PC-3 (cell line): Measurements from ENCODE around the gene CDK15. TPM values are rescaled to one million over a fixed set of nuclear protein-coding genes. Genes with fewer than 3 reads are reported as not detected.
"Not testable (repeated sequence)": the region's sequence is repeated elsewhere in the genome, so short reads cannot be mapped to it uniquely, and the experiment has no call there.

ENCODE experiments used
- ATAC-seq: fragments of 200-7000 bp; cut with Tn5 transposase; 2 replicates; pipeline ENCODE4 v1.9.1; 2020; ENCODE audit warnings: mild to moderate bottlenecking, moderate library complexity
- BruUV-seq: library from RNA; stranded (reverse); fragments of 400-500 nt; replicated peaks from 2 replicates; lab custom pipeline; 2021; lab: Mats Ljungman, UMichigan
- CTCF ChIA-PET: fragments of 300-600 bp; sonication (Branson Sonifier 250); formaldehyde crosslinking; loops from one replicate; lab custom pipeline; 2022; ENCODE audit warnings: antibody characterized with exemption; lab: Charles Lee
- POLR2A ChIA-PET: fragments of 300-600 bp; sonication (Branson Sonifier 250); formaldehyde crosslinking; loops from one replicate; lab custom pipeline; 2022; ENCODE audit warnings: antibody characterized with exemption; ENCODE audit not compliant: unreplicated experiment; lab: Charles Lee
- DNase-seq: peaks from one replicate; pipeline ENCODE4 v3.0.0-alpha.2; 2015
- H2AFZ ChIP-seq: fragments of 300-600 bp; sonication (generic); 2 replicates; pipeline ENCODE4 v1.6.0; 2016; ENCODE audit warnings: antibody characterized with exemption, low read length
- H3F3A ChIP-seq: fragments of 300-600 bp; sonication (generic); one replicate; pipeline ENCODE4 v1.6.0; 2017; ENCODE audit warnings: antibody characterized with exemption, low read length, control low read depth, mild to moderate bottlenecking; ENCODE audit not compliant: unreplicated experiment
- H3K27ac ChIP-seq: fragments of 300-600 bp; sonication (generic); 2 replicates; pipeline ENCODE4 v1.5.1; 2016; ENCODE audit warnings: mild to moderate bottlenecking, low read length
- H3K27me3 ChIP-seq: fragments of 300-600 bp; sonication (generic); 2 replicates; pipeline ENCODE4 v1.6.1; 2016; ENCODE audit warnings: low read length, mixed read lengths
- H3K36me3 ChIP-seq: fragments of 300-600 bp; sonication (generic); 2 replicates; pipeline ENCODE4 v1.6.1; 2016; ENCODE audit warnings: low read depth, mixed run types, low read length, mixed read lengths
- H3K4me1 ChIP-seq: fragments of 300-600 bp; sonication (generic); 2 replicates; pipeline ENCODE4 v1.5.1; 2016; ENCODE audit warnings: low read length; ENCODE audit not compliant: insufficient read depth
- H3K4me2 ChIP-seq: fragments of 300-600 bp; sonication (generic); 2 replicates; pipeline ENCODE4 v1.6.0; 2016; ENCODE audit warnings: low read length
- H3K4me3 ChIP-seq: fragments of 300-600 bp; sonication (generic); 2 replicates; pipeline ENCODE4 v1.5.1; 2016; ENCODE audit warnings: mild to moderate bottlenecking, low read length, mixed read lengths
- H3K79me2 ChIP-seq: fragments of 300-600 bp; sonication (generic); 2 replicates; pipeline ENCODE4 v1.6.1; 2017; ENCODE audit warnings: low read length, mixed read lengths
- H3K9ac ChIP-seq: fragments of 300-600 bp; sonication (generic); 2 replicates; pipeline ENCODE4 v1.6.0; 2016; ENCODE audit warnings: mild to moderate bottlenecking, low read length
- H3K9me2 ChIP-seq: fragments of 300-600 bp; sonication (generic); replicated peaks from 2 replicates; pipeline ENCODE4 v1.6.1; 2016; ENCODE audit warnings: mixed run types, low read length, mixed read lengths
- H3K9me3 ChIP-seq: fragments of 300-600 bp; sonication (generic); 2 replicates; pipeline ENCODE4 v1.6.1; 2016; ENCODE audit warnings: low read length, mixed read lengths
- H4K20me1 ChIP-seq: fragments of 300-600 bp; sonication (generic); 2 replicates; pipeline ENCODE4 v1.6.1; 2016; ENCODE audit warnings: low read length, mixed read lengths
- CTCF ChIP-seq: fragments of 300-600 bp; sonication (generic); conservative IDR thresholded peaks from 2 replicates; pipeline ENCODE4 v1.5.1; 2017; ENCODE audit warnings: antibody characterized with exemption, low read depth, mild to moderate bottlenecking, low read length
- EZH2 ChIP-seq: fragments of 300-600 bp; sonication (generic); IDR thresholded peaks from one replicate; pipeline ENCODE4 v1.6.1; 2017; ENCODE audit warnings: antibody characterized with exemption, mild to moderate bottlenecking, low read length; ENCODE audit not compliant: unreplicated experiment
- EZH2phosphoT487 ChIP-seq: fragments of 300-600 bp; sonication (generic); IDR thresholded peaks from 2 replicates; pipeline ENCODE4 v1.6.1; 2018; ENCODE audit warnings: mild to moderate bottlenecking, antibody characterized with exemption, low read length, borderline replicate concordance
- intact Hi-C: fragments of 100-400 bp; cut with micrococcal nuclease; formaldehyde crosslinking; loops from 2 replicates; pipeline ENCODE4 v1.9.0; 2023
- total RNA-seq: library from RNA; depleted of rRNA; stranded (reverse); fragments of >200 nt; gene quantifications from 2 replicates; pipeline ENCODE4 v1.2.3, GENCODE V29; 2014

Gene CDK15
- total RNA-seq, 1 experiment from 2014 or later: 2.4 TPM

- H3F3A ChIP-seq: no peaks in the 10 kb centered on the region
- peaks cover 10% of the 10 kb centered on the region for H3K36me3 ChIP-seq
- H3K27me3 ChIP-seq: no peaks in the 10 kb centered on the region
- peaks cover 6% of the 10 kb centered on the region for H3K4me1 ChIP-seq
- H3K79me2 ChIP-seq: no peaks in the 10 kb centered on the region
- DNase-seq (no peak), ATAC-seq (no peak)
- CTCF ChIA-PET: no interaction called here
- TF ChIP-seq EZH2phosphoT487 (no peak), CTCF (no peak), EZH2 (no peak)
- POLR2A ChIA-PET: no interaction called here
- H3K9me2 ChIP-seq: no peaks in the 10 kb centered on the region
- H4K20me1 ChIP-seq: no peaks in the 10 kb centered on the region
- H3K4me3 ChIP-seq: no peak overlapping the region
- H3K9me3 ChIP-seq: no peaks in the 10 kb centered on the region
- no peak overlapping the region for H3K27ac ChIP-seq
- intact Hi-C loops: no loop called here
- BruUV-seq: no TSS peak
- no peak overlapping the region for H2AFZ ChIP-seq
- no peak overlapping the region for H3K9ac ChIP-seq
- no peak overlapping the region for H3K4me2 ChIP-seq
These were observed 46.8 kb upstream of the CDK15 start for GRCh38 chr2:201759567-201759966.

GRCh38 chr2:201761101-201761500 is 45.2 kb upstream of the CDK15 start:
- Histone ChIP-seq H3K79me2 (no peaks in the 10 kb centered on the region), H3K4me2 (no peak overlapping the region), H3K4me3 (no peak overlapping the region), H3K9ac (no peak overlapping the region), H3K27ac (no peak overlapping the region), H3K36me3 (peaks cover 13% of the 10 kb centered on the region), H4K20me1 (no peaks in the 10 kb centered on the region), H3K4me1 (no peaks in the 10 kb centered on the region), H3K9me2 (no peaks in the 10 kb centered on the region), H3F3A (no peaks in the 10 kb centered on the region), H3K27me3 (no peaks in the 10 kb centered on the region), H3K9me3 (no peaks in the 10 kb centered on the region), H2AFZ (no peak overlapping the region)
- ATAC-seq (no peak), DNase-seq (no peak)
- ChIA-PET POLR2A (no interaction called here), CTCF (no interaction called here)
- no peak for TF ChIP-seq CTCF
- TF ChIP-seq EZH2phosphoT487: no peak
- no peak for TF ChIP-seq EZH2
- BruUV-seq: TSS peak; percentile 32
- intact Hi-C loops: no loop called here

- peaks cover 17% of the 10 kb centered on the region for H3K36me3 ChIP-seq
- H3K27ac ChIP-seq, H3K9ac ChIP-seq, BruUV-seq, H3K79me2 ChIP-seq, H3K9me3 ChIP-seq, H4K20me1 ChIP-seq, ATAC-seq, DNase-seq, H3K9me2 ChIP-seq, H3K27me3 ChIP-seq, H3K4me3 ChIP-seq, H3K4me1 ChIP-seq, POLR2A ChIA-PET, CTCF ChIA-PET, H3F3A ChIP-seq, H2AFZ ChIP-seq, intact Hi-C loops, H3K4me2 ChIP-seq: not testable (repeated sequence)
These were observed 41.9 kb upstream of the CDK15 start for GRCh38 chr2:201764469-201764868.
